ENCODE data around the gene IFI44L. TPM values are rescaled to one million over a fixed set of nuclear protein-coding genes. Genes with fewer than 3 reads are reported as not detected.

Gene IFI44L
- total RNA-seq, result 11.9 and 17.2 TPM in 2 replicates

GRCh38 chr1:78619803-78620579 lies at the start of gene IFI44L:
Gene IFI44L, plus strand, starts transcription at chr1:78620448. Its CDS starts 7,468 bp downstream, at chr1:78627916.

GRCh38 chr1:78649628-78650027 lies 29.4 kb downstream of the IFI44L start, which contains the start of gene IFI44:
Gene IFI44, plus strand, starts transcription at chr1:78649831. Its CDS starts 365 bp downstream, at chr1:78650196.

Other genes with a start within 250 kb of the IFI44L start
- 30.3 and 37.7 TPM in 2 replicates for gene PTGFR, start 129.5 kb upstream of the IFI44L start, total RNA-seq
- gene IFI44, start 29.4 kb downstream of the IFI44L start, total RNA-seq, result 16.6 and 20.1 TPM in 2 replicates